H1 (cell line): ENCODE measurements around the gene SYPL1. TPM values are rescaled to one million over a fixed set of nuclear protein-coding genes. Genes with fewer than 3 reads are reported as not detected.

ENCODE experiments used
- CTCF ChIA-PET: fragments of 300-600 bp; sonication (Branson Sonifier 250); formaldehyde crosslinking; loops from one replicate; lab custom pipeline; 2021; ENCODE audit not compliant: partially characterized antibody; lab: Charles Lee
- POLR2A ChIA-PET: fragments of 300-600 bp; sonication (Branson Sonifier 250); formaldehyde crosslinking; loops from one replicate; lab custom pipeline; 2021; ENCODE audit warnings: inconsistent platforms; ENCODE audit not compliant: partially characterized antibody; lab: Charles Lee
- DNase-seq, 2 experiments: peaks; one replicate each; pipeline versions ENCODE4 v3.0.0 to v3.0.0-alpha.2; 2010 to 2022; ENCODE audit warnings: low spot score in 2 of 2, low read depth in 1 of 2, mixed read lengths in 1 of 2
- FAIRE-seq: peaks from 2 replicates; lab custom pipeline; 2011; peaks lifted over from hg19 to GRCh38; lab: Jason Lieb, UNC
- H2AFZ ChIP-seq: 2 replicates; pipeline ENCODE4 v1.8.1; 2012; ENCODE audit warnings: low read length, inconsistent platforms
- H2AK5ac ChIP-seq: 2 replicates; pipeline ENCODE4 v1.6.1; 2013; ENCODE audit warnings: low read depth, low read length
- H2BK120ac ChIP-seq: replicated peaks from 2 replicates; pipeline ENCODE3; 2013; ENCODE audit warnings: low read depth, low read length, inconsistent platforms
- H2BK12ac ChIP-seq: 2 replicates; pipeline ENCODE4 v1.6.1; 2013; ENCODE audit warnings: low read depth, low read length
- H2BK15ac ChIP-seq: 2 replicates; pipeline ENCODE4 v1.6.1; 2013; ENCODE audit warnings: low read length
- H2BK20ac ChIP-seq: 2 replicates; pipeline ENCODE4 v1.6.1; 2013; ENCODE audit warnings: low read length
- H2BK5ac ChIP-seq: 2 replicates; pipeline ENCODE4 v1.6.1; 2013; ENCODE audit warnings: low read depth, low read length
- H3K14ac ChIP-seq: 2 replicates; pipeline ENCODE4 v1.6.1; 2013; ENCODE audit warnings: inconsistent platforms; ENCODE audit not compliant: insufficient read length
- H3K18ac ChIP-seq: 2 replicates; pipeline ENCODE4 v1.6.1; 2013; ENCODE audit warnings: low read length; ENCODE audit errors: extremely low read depth
- H3K23ac ChIP-seq: 2 replicates; pipeline ENCODE4 v1.6.1; 2013; ENCODE audit warnings: inconsistent platforms; ENCODE audit not compliant: insufficient read length
- H3K23me2 ChIP-seq: 2 replicates; pipeline ENCODE4 v1.6.1; 2013; ENCODE audit warnings: low read depth, low read length
- H3K27ac ChIP-seq: 2 replicates; pipeline ENCODE4 v1.6.1; 2011; ENCODE audit warnings: low read depth, low read length, inconsistent platforms
- H3K27me3 ChIP-seq, 4 experiments: replicated peaks in 1 of 4; 1 replicate in 1 of 4; 2 replicates in 3 of 4; pipeline versions ENCODE4 v1.6.1 to v1.8.1; 2011 to 2013; ENCODE audit warnings: low read length in 3 of 4, mild to moderate bottlenecking in 3 of 4, inconsistent platforms in 2 of 4, mixed read lengths in 2 of 4, moderate library complexity in 1 of 4; ENCODE audit not compliant: control insufficient read depth in 3 of 4, insufficient read depth in 3 of 4; ENCODE audit errors: extremely low read depth in 1 of 4
- H3K36me3 ChIP-seq, 4 experiments: 2 replicates each; pipeline versions ENCODE4 v1.6.1 to v1.8.1; 2011 to 2013; ENCODE audit warnings: mild to moderate bottlenecking in 4 of 4, low read length in 3 of 4, moderate library complexity in 2 of 4, control low read depth in 1 of 4, inconsistent platforms in 1 of 4; ENCODE audit not compliant: insufficient read depth in 4 of 4, control insufficient read depth in 2 of 4
- H3K4ac ChIP-seq: replicated peaks from 2 replicates; pipeline ENCODE3; 2013; ENCODE audit warnings: low read length, low read depth, mixed read lengths, inconsistent platforms; ENCODE audit not compliant: insufficient read length
- H3K4me1 ChIP-seq, 4 experiments: replicated peaks in 1 of 4; 1 replicate in 1 of 4; 2 replicates in 3 of 4; pipeline versions ENCODE4 v1.6.1 to v1.8.1; 2011 to 2013; ENCODE audit warnings: low read length in 3 of 4, inconsistent platforms in 2 of 4, mixed read lengths in 1 of 4; ENCODE audit not compliant: insufficient read depth in 4 of 4, control insufficient read depth in 3 of 4
- H3K4me2 ChIP-seq, 2 experiments: 2 replicates each; pipeline versions ENCODE4 v1.6.1 to v1.8.1; 2011 to 2013; ENCODE audit warnings: low read depth in 2 of 2, low read length in 2 of 2, control low read depth in 1 of 2, inconsistent platforms in 1 of 2, mild to moderate bottlenecking in 1 of 2; ENCODE audit not compliant: insufficient read depth in 1 of 2
- H3K4me3 ChIP-seq, 4 experiments: fragments of 200-600, 300-600 bp in 1 of 4; sonication (generic), shearing (Covaris generic), sonication (Bioruptor Twin) in 1 of 4; 2 replicates each; pipeline versions ENCODE4 v1.5.1 to v1.8.1; 2011 to 2016; ENCODE audit warnings: low read length in 4 of 4, low read depth in 3 of 4, control low read depth in 2 of 4, inconsistent platforms in 2 of 4, mild to moderate bottlenecking in 2 of 4, mixed read lengths in 1 of 4, moderate library complexity in 1 of 4; ENCODE audit not compliant: insufficient read depth in 2 of 4; ENCODE audit errors: extremely low read depth in 1 of 4
- H3K56ac ChIP-seq: replicated peaks from 2 replicates; pipeline ENCODE3; 2013; ENCODE audit warnings: low read depth, mild to moderate bottlenecking, mixed read lengths, low read length, inconsistent platforms; ENCODE audit not compliant: insufficient read length
- H3K79me1 ChIP-seq: 2 replicates; pipeline ENCODE4 v1.6.1; 2013; ENCODE audit warnings: low read depth, low read length, control low read depth
- H3K79me2 ChIP-seq, 2 experiments: 2 replicates each; pipeline versions ENCODE4 v1.6.1 to v1.8.1; 2012 to 2013; ENCODE audit warnings: low read length in 2 of 2, mild to moderate bottlenecking in 2 of 2, inconsistent platforms in 1 of 2; ENCODE audit not compliant: insufficient read depth in 2 of 2, control insufficient read depth in 1 of 2
- H3K9ac ChIP-seq, 4 experiments: replicated peaks in 1 of 4; 1 replicate in 1 of 4; 2 replicates in 3 of 4; pipeline versions ENCODE4 v1.6.1 to v1.8.1; 2011 to 2013; ENCODE audit warnings: low read depth in 3 of 4, low read length in 3 of 4, control low read depth in 2 of 4, mild to moderate bottlenecking in 2 of 4, moderate library complexity in 2 of 4, inconsistent platforms in 1 of 4; ENCODE audit errors: extremely low read depth in 1 of 4
- H3K9me3 ChIP-seq, 2 experiments: 2 replicates each; pipeline versions ENCODE4 v1.6.1 to v1.8.1; 2012 to 2013; ENCODE audit warnings: mild to moderate bottlenecking in 2 of 2, moderate library complexity in 2 of 2, control low read depth in 1 of 2, inconsistent platforms in 1 of 2, low read depth in 1 of 2, low read length in 1 of 2, mixed read lengths in 1 of 2; ENCODE audit not compliant: insufficient read depth in 2 of 2
- H4K20me1 ChIP-seq, 2 experiments: replicated peaks in 1 of 2; 2 replicates each; pipeline versions ENCODE3 to v1.8.1; 2011 to 2013; ENCODE audit warnings: inconsistent platforms in 2 of 2, low read length in 2 of 2, mild to moderate bottlenecking in 1 of 2; ENCODE audit not compliant: insufficient read depth in 2 of 2, control insufficient read depth in 1 of 2
- H4K5ac ChIP-seq: 2 replicates; pipeline ENCODE4 v1.6.1; 2013; ENCODE audit warnings: low read length, low read depth, mixed read lengths, inconsistent platforms; ENCODE audit not compliant: insufficient read length
- H4K8ac ChIP-seq: 2 replicates; pipeline ENCODE4 v1.8.0; 2013; ENCODE audit warnings: mild to moderate bottlenecking, moderate library complexity, low read length, inconsistent platforms; ENCODE audit not compliant: insufficient read depth; ENCODE audit errors: extremely low read depth
- H4K91ac ChIP-seq: replicated peaks from 2 replicates; pipeline ENCODE3; 2013; ENCODE audit warnings: low read length, mixed read lengths, inconsistent platforms; ENCODE audit not compliant: insufficient read length
- ASH2L ChIP-seq: fragments of 200-600, 300-600 bp; sonication (generic); IDR thresholded peaks from one replicate; pipeline ENCODE4 v1.7.1; 2017; ENCODE audit warnings: low read length
- CTBP2 ChIP-seq: IDR thresholded peaks from 2 replicates; pipeline ENCODE4 v1.7.0; 2011; ENCODE audit warnings: borderline replicate concordance, mild to moderate bottlenecking, moderate library complexity, mixed read lengths, low read length; ENCODE audit not compliant: insufficient read depth, insufficient read length
- KDM5A ChIP-seq: fragments of 200-600 bp; IDR thresholded peaks from 2 replicates; pipeline ENCODE4 v1.7.1; 2012; ENCODE audit warnings: mild to moderate bottlenecking, low read length, inconsistent platforms, mixed read lengths
- WGBS, 2 experiments: shearing (Covaris generic) in 1 of 2; methylation state at CpG; one replicate each; pipeline versions ENCODE4 v1.1.6 to v1.1.7; 2013 to 2015; ENCODE audit warnings: low lambda C conversion rate in 2 of 2, mixed read lengths in 2 of 2, inconsistent platforms in 1 of 2, low coverage in 1 of 2, missing lambda C conversion rate in 1 of 2; ENCODE audit not compliant: insufficient replicate concordance in 2 of 2, insufficient coverage in 1 of 2, insufficient read length in 1 of 2; ENCODE audit errors: extremely low coverage in 1 of 2, missing lambda C conversion rate in 1 of 2; 5-methylcytosine and 5-hydroxymethylcytosine counted together
- polyA plus RNA-seq, 7 experiments: library from polyadenylated mRNA; depleted of rRNA in 3 of 7; stranded (reverse) in 5 of 7; unstranded in 2 of 7; fragments of >200 nt in 5 of 7; fragments of 200-250 nt in 2 of 7; gene quantifications; 1 replicate in 5 of 7; 2 replicates in 1 of 7; 4 replicates in 1 of 7; pipeline versions ENCODE4 v1.2.1 to v1.2.3, GENCODE V29; 2011 to 2013; ENCODE audit warnings: missing spikeins in 2 of 7, mixed read lengths in 2 of 7
- total RNA-seq: library from RNA; stranded (reverse); fragmentation: NEBNext Ultra II Directional; extraction: Animal tissue kit (Norgen Biotek cat#: 25700); gene quantifications from 2 replicates; pipeline ENCODE4 v1.2.1, GENCODE V29; 2021

SYPL1 gene
- total and polyA plus RNA-seq, 2 of the 8 experiments (the other 6 are each of a cell fraction or from before 2014, with no cell fraction given) = 44.9 to 57.7 TPM

GRCh38 chr7:106138776-106139175, 26.7 kb upstream of the SYPL1 start:
- Histone ChIP-seq H4K5ac (no peak overlapping the region), H3K18ac (no peak overlapping the region), H3K23me2 (no peaks in the 10 kb centered on the region), H3K23ac (no peak overlapping the region), H3K79me2 (no peaks in the 10 kb centered on the region), H4K91ac (no peak overlapping the region), H3K9ac (no peak overlapping the region), H2BK5ac (no peak overlapping the region), H3K27ac (no peak overlapping the region; the same call in 1 of the 2 replicates), H3K56ac (no peak overlapping the region)
- DNase-seq (no peak), FAIRE-seq (no peak)
- CTCF ChIA-PET = interaction anchor here (0.6 to 2.6 kb wide), 5 partner anchors 15 to 789 kb away, joined by 3 to 16 read pairs (median 3); no protein-coding TSS in a partner anchor
- no peak for TF ChIP-seq KDM5A
- no peak for TF ChIP-seq CTBP2
- no peak for TF ChIP-seq ASH2L
- TF ChIP-seq, all 59 proteins: peak for 0
- Histone ChIP-seq H3K27me3 (no peaks in the 10 kb centered on the region; a peak in 1 of 7 replicates), H2BK120ac (no peak overlapping the region), H3K14ac (no peak overlapping the region), H3K4me2 (no peak overlapping the region), H3K79me1 (no peaks in the 10 kb centered on the region), H3K4me1 (peaks cover 0 to 4% (median 1%) of the 10 kb centered on the region in 4 experiments; a peak in 2 of 7 replicates), H3K4ac (no peak overlapping the region), H4K20me1 (no peaks in the 10 kb centered on the region), H3K9me3 (no peaks in the 10 kb centered on the region), H2BK20ac (no peak overlapping the region), H2BK15ac (no peak overlapping the region), H2BK12ac (no peak overlapping the region), H2AK5ac (no peak overlapping the region), H2AFZ (no peak overlapping the region), H3K36me3 (no peaks in the 10 kb centered on the region), H3K4me3 (no peak overlapping the region), H4K8ac (no peak overlapping the region)
- WGBS, 2 experiments = 80% methylated on average over 6 of the region's 6 CpGs; no CpG with 5 or more reads in 1 of the 2 experiments
- POLR2A ChIA-PET = no interaction called here
